Right atrium auricular region (tissue), 2 donors: ENCODE data around the gene CSRNP3. TPM values are rescaled to one million over a fixed set of nuclear protein-coding genes. Genes with fewer than 3 reads are reported as not detected.
"Not testable (repeated sequence)": the region's sequence is repeated elsewhere in the genome, so short reads cannot be mapped to it uniquely, and the experiment has no call there.

Experiments used
- DNase-seq: peaks from one replicate; pipeline ENCODE4 v3.0.0-alpha.2; 2019; ENCODE audit warnings: low spot score
- H3K27ac ChIP-seq, 2 donors: fragments of 200-600 bp; sonication (generic); 1 replicate in 1 of 2; 2 replicates in 1 of 2; pipeline ENCODE4 v1.5.1; 2016 to 2019
- H3K27me3 ChIP-seq, 2 donors: fragments of 200-600 bp; sonication (generic); one replicate each; pipeline versions ENCODE4 v1.5.1 to v1.6.0; 2017 to 2019
- H3K36me3 ChIP-seq: fragments of 200-600 bp; sonication (generic); one replicate; pipeline ENCODE4 v1.5.1; 2016
- H3K4me1 ChIP-seq, 2 donors: fragments of 200-600 bp; sonication (generic); one replicate each; pipeline versions ENCODE4 v1.5.1 to v1.6.0; 2017 to 2019
- H3K4me3 ChIP-seq, 2 donors: fragments of 200-600 bp; sonication (generic); 1 replicate in 1 of 2; 2 replicates in 1 of 2; pipeline ENCODE4 v1.5.1; 2017 to 2019; ENCODE audit warnings: mild to moderate bottlenecking in 1 of 2, moderate library complexity in 1 of 2
- H3K9me3 ChIP-seq, 2 donors: fragments of 200-600 bp; sonication (generic); one replicate each; pipeline ENCODE4 v1.5.1; 2019
- total RNA-seq, 2 donors: library from RNA; depleted of rRNA; stranded (reverse); fragments of >200 nt; gene quantifications; one replicate each; pipeline ENCODE4 v1.1.0, GENCODE V29; 2016
- TF ChIP-seq, protein P1 (sequence below), 2 donors: fragments of 200-600 bp; sonication (generic); IDR thresholded peaks; one replicate each; pipeline ENCODE4 v1.5.1; 2019; ENCODE audit warnings: antibody characterized with exemption in 2 of 2

Gene CSRNP3
- total RNA-seq, 2 donors from 2014 or later = 1.3 to 4.5 TPM

GRCh38 chr2:165582863-165583506 is 113.5 kb downstream of the CSRNP3 start:
- no peaks in the 10 kb centered on the region for H3K27me3 ChIP-seq
- peaks cover 0 to 5% of the 10 kb centered on the region in 2 donors for H3K4me1 ChIP-seq
- DNase-seq = no peak
- no peak overlapping the region for H3K27ac ChIP-seq
- TF ChIP-seq, protein P1, sequence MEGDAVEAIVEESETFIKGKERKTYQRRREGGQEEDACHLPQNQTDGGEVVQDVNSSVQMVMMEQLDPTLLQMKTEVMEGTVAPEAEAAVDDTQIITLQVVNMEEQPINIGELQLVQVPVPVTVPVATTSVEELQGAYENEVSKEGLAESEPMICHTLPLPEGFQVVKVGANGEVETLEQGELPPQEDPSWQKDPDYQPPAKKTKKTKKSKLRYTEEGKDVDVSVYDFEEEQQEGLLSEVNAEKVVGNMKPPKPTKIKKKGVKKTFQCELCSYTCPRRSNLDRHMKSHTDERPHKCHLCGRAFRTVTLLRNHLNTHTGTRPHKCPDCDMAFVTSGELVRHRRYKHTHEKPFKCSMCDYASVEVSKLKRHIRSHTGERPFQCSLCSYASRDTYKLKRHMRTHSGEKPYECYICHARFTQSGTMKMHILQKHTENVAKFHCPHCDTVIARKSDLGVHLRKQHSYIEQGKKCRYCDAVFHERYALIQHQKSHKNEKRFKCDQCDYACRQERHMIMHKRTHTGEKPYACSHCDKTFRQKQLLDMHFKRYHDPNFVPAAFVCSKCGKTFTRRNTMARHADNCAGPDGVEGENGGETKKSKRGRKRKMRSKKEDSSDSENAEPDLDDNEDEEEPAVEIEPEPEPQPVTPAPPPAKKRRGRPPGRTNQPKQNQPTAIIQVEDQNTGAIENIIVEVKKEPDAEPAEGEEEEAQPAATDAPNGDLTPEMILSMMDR (IDR thresholded peaks at IDR 0.05) = no peak
- H3K9me3 ChIP-seq = no peaks in the 10 kb centered on the region
- no peaks in the 10 kb centered on the region for H3K36me3 ChIP-seq
- H3K4me3 ChIP-seq = no peak overlapping the region

GRCh38 chr2:165584126-165584654 is 114.7 kb downstream of the CSRNP3 start:
- H3K4me3 ChIP-seq = no peak overlapping the region
- DNase-seq = no peak
- peaks cover 0 to 5% of the 10 kb centered on the region in 2 donors for H3K4me1 ChIP-seq
- H3K9me3 ChIP-seq = no peaks in the 10 kb centered on the region
- H3K27me3 ChIP-seq = no peaks in the 10 kb centered on the region
- H3K36me3 ChIP-seq = no peaks in the 10 kb centered on the region
- TF ChIP-seq, protein P1 (IDR thresholded peaks at IDR 0.05) = no peak
- no peak overlapping the region for H3K27ac ChIP-seq

DNA sequence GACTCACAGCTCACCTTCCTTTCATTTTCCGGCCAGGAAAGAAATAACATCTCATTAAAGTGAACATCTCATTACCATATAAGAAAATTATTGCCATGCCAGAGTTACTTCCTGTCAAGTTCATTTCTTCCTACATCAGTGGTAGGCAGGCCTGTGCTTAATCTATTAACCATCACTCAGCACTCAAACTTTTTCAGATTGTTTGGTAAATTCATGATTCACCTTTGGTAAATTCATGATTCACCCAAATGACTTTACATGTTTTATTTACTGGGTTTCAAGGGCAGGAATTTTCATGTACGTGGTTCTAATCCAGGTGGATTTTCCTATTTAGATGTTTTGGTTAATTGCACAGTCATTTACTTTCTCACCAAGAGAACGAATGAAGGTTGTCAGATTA is 116.5 kb downstream of the CSRNP3 start:
- TF ChIP-seq, protein P1 (IDR thresholded peaks at IDR 0.05) = no peak
- H3K27ac ChIP-seq = no peak overlapping the region
- no peaks in the 10 kb centered on the region for H3K36me3 ChIP-seq
- H3K27me3 ChIP-seq = no peaks in the 10 kb centered on the region
- no peak overlapping the region for H3K4me3 ChIP-seq
- H3K9me3 ChIP-seq = no peaks in the 10 kb centered on the region
- peaks cover 0 to 5% of the 10 kb centered on the region in 2 donors for H3K4me1 ChIP-seq
- DNase-seq = no peak

DNA sequence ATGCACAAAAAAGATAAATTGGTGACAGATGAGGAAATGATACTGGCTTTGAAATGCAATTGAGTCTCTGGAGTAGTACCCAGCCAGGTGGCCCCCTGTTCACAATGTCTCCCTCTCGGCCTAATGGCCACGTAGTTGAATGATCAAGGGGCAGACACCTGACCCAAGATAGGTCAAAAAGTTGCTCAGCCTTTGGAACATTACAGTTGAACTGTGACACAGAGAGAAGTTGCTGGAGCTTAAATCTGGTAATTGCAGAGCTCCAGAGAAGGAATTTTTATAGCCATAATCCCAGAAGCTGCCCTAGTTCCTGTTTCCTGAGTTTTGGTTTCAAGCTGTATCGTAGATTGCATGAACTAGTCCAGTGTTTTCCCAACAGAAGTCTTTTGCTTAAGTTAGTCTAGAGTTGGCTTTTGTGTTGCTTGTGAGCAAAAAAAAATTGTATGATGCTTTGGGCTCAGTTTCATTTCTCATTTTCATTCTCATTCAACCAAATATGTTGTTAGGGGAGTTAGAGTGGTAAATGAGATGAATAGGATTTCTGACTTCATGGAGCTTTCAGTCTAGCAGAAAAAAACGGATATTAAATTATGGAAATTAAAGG is 117.9 kb downstream of the CSRNP3 start:
- no peaks in the 10 kb centered on the region for H3K27me3 ChIP-seq
- DNase-seq = no peak
- H3K4me3 ChIP-seq = no peak overlapping the region
- H3K9me3 ChIP-seq = no peaks in the 10 kb centered on the region
- TF ChIP-seq, protein P1 (IDR thresholded peaks at IDR 0.05) = no peak
- no peaks in the 10 kb centered on the region for H3K36me3 ChIP-seq
- H3K27ac ChIP-seq = no peak overlapping the region
- peaks cover 0 to 5% of the 10 kb centered on the region in 2 donors for H3K4me1 ChIP-seq

GRCh38 chr2:165590999-165591398 is 121.5 kb downstream of the CSRNP3 start:
- H3K4me1 ChIP-seq = not testable (repeated sequence)

GRCh38 chr2:165593081-165593480 is 123.6 kb downstream of the CSRNP3 start:
- no peaks in the 10 kb centered on the region for H3K9me3 ChIP-seq
- no peak overlapping the region for H3K27ac ChIP-seq
- no peak overlapping the region for H3K4me3 ChIP-seq
- H3K27me3 ChIP-seq = no peaks in the 10 kb centered on the region
- no peak for DNase-seq
- no peaks in the 10 kb centered on the region for H3K36me3 ChIP-seq
- H3K4me1 ChIP-seq = no peaks in the 10 kb centered on the region
- TF ChIP-seq, protein P1 (IDR thresholded peaks at IDR 0.05) = no peak

More at GRCh38 chr2:165590999-165591398, 121.5 kb downstream of the CSRNP3 start:
- H3K4me3 ChIP-seq, H3K27me3 ChIP-seq, H3K27ac ChIP-seq, H3K9me3 ChIP-seq, DNase-seq, H3K36me3 ChIP-seq: not testable (repeated sequence)
